CD4-positive, alpha-beta T cell treated with Interleukin-15 for 1 hour (primary cell): ENCODE measurements around the gene DHRSX.

Source experiments
- DNase-seq: peaks from one replicate; pipeline ENCODE4 v3.0.0-alpha.2; 2020

Gene DHRSX

GRCh38 chrX:2184089-2184488 lies 316.7 kb downstream of the DHRSX start:
- DNase-seq: no peak

GRCh38 chrX:2183193-2183725 lies 317.5 kb downstream of the DHRSX start:
- no peak for DNase-seq

- no peak for DNase-seq
Observed at GRCh38 chrX:2177541-2177940, 323.2 kb downstream of the DHRSX start.

GRCh38 chrX:2176733-2177132 lies 324.0 kb downstream of the DHRSX start:
- DNase-seq: no peak

GRCh38 chrX:2176274-2176673 lies 324.5 kb downstream of the DHRSX start:
- no peak for DNase-seq

GRCh38 chrX:2172359-2172758 lies 328.4 kb downstream of the DHRSX start:
- DNase-seq: no peak
